ENCODE data around the gene ANO8.

Gene ANO8

GRCh38 chr19:17306285-17306714, 28.4 kb downstream of the ANO8 start:
- no peak for TF ChIP-seq CTCF (IDR thresholded peaks at IDR 0.05; ENCODE audit: borderline replicate concordance, insufficient read depth, low read depth, low read length)
- H3K4me3 ChIP-seq (ENCODE audit: low read depth, low read length), result peak overlapping the region; percentile 91

GRCh38 chr19:17305517-17306284, 29.0 kb downstream of the ANO8 start, which contains the start of gene MRPL34:
Gene MRPL34 (plus strand): TSS chr19:17305872. CDS start chr19:17305893, 21 bp downstream.
- peak within 1 kb of the TSS; percentile 91 for H3K4me3 ChIP-seq (ENCODE audit: low read depth, low read length)
- peak; percentile 74 for TF ChIP-seq CTCF (IDR thresholded peaks at IDR 0.05; ENCODE audit: borderline replicate concordance, insufficient read depth, low read depth, low read length)

GRCh38 chr19:17305216-17305516, 29.5 kb downstream of the ANO8 start:
- no peak for TF ChIP-seq CTCF (IDR thresholded peaks at IDR 0.05; ENCODE audit: borderline replicate concordance, insufficient read depth, low read depth, low read length)

GRCh38 chr19:17304386-17305215, 30.1 kb downstream of the ANO8 start:
- no peak overlapping the region for H3K4me3 ChIP-seq (ENCODE audit: low read depth, low read length)
- no peak for TF ChIP-seq CTCF (IDR thresholded peaks at IDR 0.05; ENCODE audit: borderline replicate concordance, insufficient read depth, low read depth, low read length)

More at GRCh38 chr19:17305216-17305516, 29.5 kb downstream of the ANO8 start:
- H3K4me3 ChIP-seq (ENCODE audit: low read depth, low read length), result peak overlapping the region; percentile 91

GRCh38 chr19:17303940-17304267, 30.8 kb downstream of the ANO8 start:
- H3K4me3 ChIP-seq (ENCODE audit: low read depth, low read length), result no peak overlapping the region
- no peak for TF ChIP-seq CTCF (IDR thresholded peaks at IDR 0.05; ENCODE audit: borderline replicate concordance, insufficient read depth, low read depth, low read length)

- peak within 1 kb of the TSS; percentile 84 for H3K4me3 ChIP-seq (ENCODE audit: low read depth, low read length)
- peak; percentile 54 for TF ChIP-seq CTCF (IDR thresholded peaks at IDR 0.05; ENCODE audit: borderline replicate concordance, insufficient read depth, low read depth, low read length)
These were observed 31.3 kb downstream of the ANO8 start, which contains the start of gene ABHD8 for GRCh38 chr19:17303167-17303939. Gene ABHD8 (minus strand): TSS chr19:17303425. CDS start chr19:17301616, 1,809 bp downstream.

Data from GM12875 (cell line).